Ovary (tissue), 3 donors: ENCODE results near the gene DDX51.

Source experiments
- EP300 ChIP-seq: sonication (generic); formaldehyde crosslinking; IDR thresholded peaks from one replicate; pipeline ENCODE4 v1.6.1; 2017; ENCODE audit warnings: antibody characterized with exemption
- POLR2A ChIP-seq: fragments of 450-650 bp; IDR thresholded peaks from one replicate; pipeline ENCODE4 v1.6.1; 2017; ENCODE audit warnings: antibody characterized with exemption, mild to moderate bottlenecking, moderate library complexity
- TF ChIP-seq, protein P1 (sequence below), 3 donors: fragments of 450-650 bp in 2 of 3; fragments of 200-600 bp in 1 of 3; IDR thresholded peaks; one replicate each; pipeline versions ENCODE4 v1.5.1 to v1.8.0; 2016 to 2022; ENCODE audit warnings: antibody characterized with exemption in 3 of 3, mild to moderate bottlenecking in 1 of 3
- donor health status: DM: no; HTN: no; CAD: no.

DNA sequence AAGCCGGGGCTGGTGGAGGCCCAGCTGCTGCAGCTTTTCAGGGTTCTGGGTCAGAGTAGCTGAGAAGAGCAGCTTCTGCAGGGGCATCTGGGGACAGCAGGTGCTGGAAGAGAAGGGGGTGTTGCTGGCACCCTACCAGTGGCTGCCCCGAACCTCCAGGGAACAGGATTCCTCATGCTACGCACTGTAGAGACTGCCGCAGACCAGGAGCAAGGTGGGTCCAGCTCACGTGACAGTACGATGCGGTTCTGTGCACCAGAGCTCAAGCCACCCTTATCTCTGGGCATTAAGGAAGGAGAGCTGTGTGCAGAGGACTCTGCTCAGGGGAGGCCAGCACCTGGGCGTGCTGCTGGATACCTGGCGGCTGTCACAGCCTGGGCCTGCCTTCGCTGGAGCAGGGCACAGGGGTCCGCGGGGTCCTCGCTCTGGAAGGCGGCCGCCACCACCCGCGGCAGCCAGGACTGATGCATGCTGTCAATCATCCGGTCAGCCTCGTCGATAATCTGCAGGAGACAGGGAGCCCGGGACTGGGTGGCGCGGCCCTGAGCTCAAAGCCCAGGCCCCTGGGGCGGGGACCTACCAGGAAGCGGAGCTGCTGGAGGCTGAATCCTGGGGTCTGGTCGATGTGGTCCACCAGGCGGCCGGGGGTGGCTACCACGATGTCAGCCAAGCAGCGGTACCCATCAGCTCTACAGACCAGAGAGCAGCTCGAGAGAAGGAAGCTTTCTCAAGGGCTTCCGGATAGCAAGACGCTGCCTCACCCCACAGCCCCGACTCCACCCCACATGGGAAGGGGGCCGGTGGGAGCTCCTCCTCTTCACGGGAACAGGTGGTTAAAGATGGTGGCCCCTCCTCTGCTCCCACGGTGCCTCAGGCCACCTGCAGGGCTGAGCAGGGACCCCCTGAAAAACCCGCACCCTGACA is 2.9 kb downstream of the DDX51 start:
- TF ChIP-seq, protein P1, sequence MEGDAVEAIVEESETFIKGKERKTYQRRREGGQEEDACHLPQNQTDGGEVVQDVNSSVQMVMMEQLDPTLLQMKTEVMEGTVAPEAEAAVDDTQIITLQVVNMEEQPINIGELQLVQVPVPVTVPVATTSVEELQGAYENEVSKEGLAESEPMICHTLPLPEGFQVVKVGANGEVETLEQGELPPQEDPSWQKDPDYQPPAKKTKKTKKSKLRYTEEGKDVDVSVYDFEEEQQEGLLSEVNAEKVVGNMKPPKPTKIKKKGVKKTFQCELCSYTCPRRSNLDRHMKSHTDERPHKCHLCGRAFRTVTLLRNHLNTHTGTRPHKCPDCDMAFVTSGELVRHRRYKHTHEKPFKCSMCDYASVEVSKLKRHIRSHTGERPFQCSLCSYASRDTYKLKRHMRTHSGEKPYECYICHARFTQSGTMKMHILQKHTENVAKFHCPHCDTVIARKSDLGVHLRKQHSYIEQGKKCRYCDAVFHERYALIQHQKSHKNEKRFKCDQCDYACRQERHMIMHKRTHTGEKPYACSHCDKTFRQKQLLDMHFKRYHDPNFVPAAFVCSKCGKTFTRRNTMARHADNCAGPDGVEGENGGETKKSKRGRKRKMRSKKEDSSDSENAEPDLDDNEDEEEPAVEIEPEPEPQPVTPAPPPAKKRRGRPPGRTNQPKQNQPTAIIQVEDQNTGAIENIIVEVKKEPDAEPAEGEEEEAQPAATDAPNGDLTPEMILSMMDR (IDR thresholded peaks at IDR 0.05): no peak
- TF ChIP-seq POLR2A: no peak
- no peak for TF ChIP-seq EP300
